Measurements from ENCODE around the gene RAP1A.

The RAP1A gene

GRCh38 chr1:111755331-111756123, 135.9 kb downstream of the RAP1A start, which contains the start of gene DDX20:
DDX20 (plus strand) TSS chr1:111755901; CDS start chr1:111755925, 24 bp downstream.
- Mint-ChIP-seq H3K36me3 (ENCODE audit: insufficient read depth) (peaks cover 34% of the 10 kb centered on the region), H3K27ac (ENCODE audit: low read depth) (peak within 1 kb of the TSS; percentile 97), H3K27me3 (no peaks in the 10 kb centered on the region), H3K4me1 (peaks cover 30% of the 10 kb centered on the region), H3K4me3 (peak within 1 kb of the TSS; percentile 87), H3K9me3 (no peaks in the 10 kb centered on the region)
- DNase-seq (ENCODE audit: low spot score in 2 of 2) (peak; percentile 89 to 91), ATAC-seq (replicated peaks; ENCODE audit: extremely low read depth, poor library complexity, severe bottlenecking) (peak; percentile 91)

DNA sequence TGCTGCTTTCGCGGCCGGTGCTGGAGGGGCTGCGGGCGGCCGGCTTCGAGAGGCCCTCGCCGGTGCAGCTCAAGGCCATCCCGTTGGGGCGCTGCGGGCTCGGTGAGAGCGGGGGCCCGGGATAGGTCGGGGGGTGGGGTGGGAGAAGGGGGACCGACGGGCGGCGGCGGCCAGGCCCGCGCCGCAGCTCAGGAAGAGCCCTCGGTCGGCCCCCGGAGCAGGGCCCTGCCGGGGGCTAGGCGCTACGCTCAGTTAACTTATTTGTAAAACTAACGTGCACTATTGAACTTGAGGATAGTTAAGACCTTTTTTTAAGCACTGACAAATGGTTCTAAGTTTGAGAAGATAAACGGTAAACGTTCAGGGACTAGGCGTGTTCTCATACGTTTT, 136.5 kb downstream of the RAP1A start:
- Mint-ChIP-seq H3K27ac (ENCODE audit: low read depth) (peak overlapping the region; percentile 97), H3K4me3 (peak overlapping the region; percentile 87), H3K27me3 (no peaks in the 10 kb centered on the region), H3K36me3 (ENCODE audit: insufficient read depth) (peaks cover 38% of the 10 kb centered on the region), H3K4me1 (peaks cover 30% of the 10 kb centered on the region), H3K9me3 (no peaks in the 10 kb centered on the region)
- DNase-seq (ENCODE audit: low spot score in 2 of 2): no peak
- peak; percentile 10 for ATAC-seq (replicated peaks; ENCODE audit: extremely low read depth, poor library complexity, severe bottlenecking)

DNA sequence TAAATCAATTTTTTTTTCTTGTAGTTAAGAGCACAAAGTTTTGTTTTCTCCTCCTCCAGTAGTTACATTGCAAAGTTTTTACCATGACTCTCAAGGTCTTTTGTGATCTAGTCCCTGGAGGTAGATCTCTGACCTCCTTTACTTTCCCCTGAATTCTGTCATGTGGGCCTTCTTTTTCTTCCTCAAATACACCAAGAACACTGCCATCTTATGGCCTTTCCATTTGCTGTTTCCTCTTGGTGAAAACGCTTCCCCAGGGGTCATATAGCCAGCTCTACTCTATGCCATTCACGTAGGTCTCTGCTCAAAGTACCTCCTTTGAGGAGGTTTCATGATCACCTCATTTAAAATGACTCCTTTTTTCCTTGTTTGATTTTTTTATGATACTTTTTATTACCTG, 138.8 kb downstream of the RAP1A start:
- no peaks in the 10 kb centered on the region for H3K9me3 Mint-ChIP-seq
- ATAC-seq (replicated peaks; ENCODE audit: extremely low read depth, poor library complexity, severe bottlenecking) (no peak), DNase-seq (ENCODE audit: low spot score in 2 of 2) (no peak)
- H3K36me3 Mint-ChIP-seq (ENCODE audit: insufficient read depth): peaks cover 58% of the 10 kb centered on the region
- peaks cover 30% of the 10 kb centered on the region for H3K4me1 Mint-ChIP-seq
- no peak overlapping the region for H3K4me3 Mint-ChIP-seq
- H3K27ac Mint-ChIP-seq (ENCODE audit: low read depth): peak overlapping the region; percentile 51
- H3K27me3 Mint-ChIP-seq: no peaks in the 10 kb centered on the region

DNA sequence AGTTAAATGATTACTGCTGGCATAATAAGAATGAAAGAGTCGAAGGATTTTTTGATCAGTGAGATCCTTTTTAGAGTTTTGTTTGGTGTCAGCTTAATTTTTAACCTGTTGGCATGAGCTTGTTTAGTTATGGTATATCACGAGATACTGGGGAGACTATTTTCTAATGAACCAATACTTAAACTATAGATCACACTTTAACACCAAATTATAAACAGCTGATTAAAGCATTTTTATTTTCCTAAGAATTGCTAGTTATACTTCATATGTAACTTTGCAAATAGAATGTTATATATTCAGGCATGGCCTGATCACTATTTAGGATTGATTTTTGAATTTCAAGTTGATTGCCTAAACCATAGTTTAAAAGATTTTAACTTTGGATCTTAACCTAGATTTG, 142.1 kb downstream of the RAP1A start:
- ATAC-seq (replicated peaks; ENCODE audit: extremely low read depth, poor library complexity, severe bottlenecking) (no peak), DNase-seq (ENCODE audit: low spot score in 2 of 2) (no peak)
- Mint-ChIP-seq H3K36me3 (ENCODE audit: insufficient read depth) (peaks cover 74% of the 10 kb centered on the region), H3K27ac (ENCODE audit: low read depth) (peak overlapping the region; percentile 2), H3K9me3 (no peaks in the 10 kb centered on the region), H3K4me3 (no peak overlapping the region), H3K4me1 (peaks cover 14% of the 10 kb centered on the region), H3K27me3 (no peaks in the 10 kb centered on the region)

- ATAC-seq (replicated peaks; ENCODE audit: extremely low read depth, poor library complexity, severe bottlenecking) (no peak), DNase-seq (ENCODE audit: low spot score in 2 of 2) (no peak)
- no peak overlapping the region for H3K27ac Mint-ChIP-seq (ENCODE audit: low read depth)
- H3K4me3 Mint-ChIP-seq: no peak overlapping the region
- peaks cover 10% of the 10 kb centered on the region for H3K4me1 Mint-ChIP-seq
- H3K36me3 Mint-ChIP-seq (ENCODE audit: insufficient read depth): peaks cover 78% of the 10 kb centered on the region
- no peaks in the 10 kb centered on the region for H3K9me3 Mint-ChIP-seq
- no peaks in the 10 kb centered on the region for H3K27me3 Mint-ChIP-seq
Measured at GRCh38 chr1:111762332-111762731, 142.7 kb downstream of the RAP1A start.
